Measurements from ENCODE around the gene OSTF1. TPM values are rescaled to one million over a fixed set of nuclear protein-coding genes. Genes with fewer than 3 reads are reported as not detected.
A peak's percentile ranks its signal among the peaks of the same experiment; 100 is the strongest.

Gene OSTF1
- total and polyA plus RNA-seq, 3 experiments from 2014 or later: 71.9 to 170 (median 76.0) TPM

GRCh38 chr9:75139201-75139600 is 50.9 kb downstream of the OSTF1 start:
- H3K27ac Mint-ChIP-seq: peak overlapping the region; percentile 66 to 99 (median 89)

GRCh38 chr9:75140261-75140660 is 51.9 kb downstream of the OSTF1 start:
- peaks cover 66 to 85% (median 84%) of the 10 kb centered on the region in 3 donors for H3K4me1 Mint-ChIP-seq
- peaks cover 5 to 9% (median 7%) of the 10 kb centered on the region in 5 donors for H3K9me3 Mint-ChIP-seq
- H3K27me3 Mint-ChIP-seq: no peaks in the 10 kb centered on the region
- H3K27ac Mint-ChIP-seq: peak overlapping the region; percentile 58 to 99 (median 89)
- H3K4me3 Mint-ChIP-seq: peak overlapping the region in 1 of 7 donors; percentile 74
- Histone ChIP-seq H3K36me3 (ENCODE audit: insufficient read depth, low read length) (peaks cover 6% of the 10 kb centered on the region), H3K9me3 (ENCODE audit: low read length) (no peaks in the 10 kb centered on the region), H3K4me1 (ENCODE audit: insufficient read depth, low read length) (peaks cover 51% of the 10 kb centered on the region), H3K27me3 (ENCODE audit: insufficient read depth, low read length, poor library complexity, severe bottlenecking) (no peaks in the 10 kb centered on the region), H3K4me3 (ENCODE audit: low read length) (no peak overlapping the region), H3K27ac (ENCODE audit: low read depth, low read length) (no peak overlapping the region)
- POLR2A ChIA-PET: interaction anchor here (0.6 to 1.7 kb wide), 2 partner anchors 11 to 52 kb away, joined by 5 to 6 read pairs; partner anchors contain the start of gene OSTF1
- peaks cover 29 to 85% (median 47%) of the 10 kb centered on the region in 3 donors for H3K36me3 Mint-ChIP-seq
- CTCF ChIA-PET: interaction anchor here (1.4 to 1.5 kb wide), 2 partner anchors 8 to 188 kb away, joined by 5 to 6 read pairs; partner anchors contain the start of gene C9orf40
- DNase-seq: no peak

More at GRCh38 chr9:75139201-75139600, 50.9 kb downstream of the OSTF1 start:
- Mint-ChIP-seq H3K36me3 (peaks cover 18 to 84% (median 42%) of the 10 kb centered on the region in 3 donors), H3K4me3 (peak overlapping the region; percentile 13 to 74 (median 68)), H3K27me3 (no peaks in the 10 kb centered on the region), H3K4me1 (peaks cover 57 to 83% (median 80%) of the 10 kb centered on the region in 3 donors), H3K9me3 (no peaks in the 10 kb centered on the region)
- Histone ChIP-seq H3K27ac (ENCODE audit: low read depth, low read length) (no peak overlapping the region), H3K36me3 (ENCODE audit: insufficient read depth, low read length) (peaks cover 6% of the 10 kb centered on the region), H3K9me3 (ENCODE audit: low read length) (no peaks in the 10 kb centered on the region), H3K4me1 (ENCODE audit: insufficient read depth, low read length) (peaks cover 51% of the 10 kb centered on the region), H3K27me3 (ENCODE audit: insufficient read depth, low read length, poor library complexity, severe bottlenecking) (no peaks in the 10 kb centered on the region), H3K4me3 (ENCODE audit: low read length) (no peak overlapping the region)
- CTCF ChIA-PET: interaction anchor here (0.7 to 1.4 kb wide), 2 partner anchors 9 to 52 kb away, joined by 3 to 5 read pairs; no protein-coding TSS in a partner anchor
- POLR2A ChIA-PET: no interaction called here
- peak in 1 of 5 donors; percentile 12 for DNase-seq

GRCh38 chr9:75142202-75142601 is 53.9 kb downstream of the OSTF1 start:
- H3K27ac Mint-ChIP-seq: peak overlapping the region; percentile 86 to 95 (median 90)
- H3K4me1 Mint-ChIP-seq: peaks cover 78 to 93% (median 93%) of the 10 kb centered on the region in 3 donors
- no peak for DNase-seq

GRCh38 chr9:75146229-75146628 is 57.9 kb downstream of the OSTF1 start:
- peaks cover 79 to 95% (median 90%) of the 10 kb centered on the region in 3 donors for H3K4me1 Mint-ChIP-seq
- POLR2A ChIA-PET: no interaction called here

More at GRCh38 chr9:75142202-75142601, 53.9 kb downstream of the OSTF1 start:
- Histone ChIP-seq H3K36me3 (ENCODE audit: insufficient read depth, low read length) (no peaks in the 10 kb centered on the region), H3K9me3 (ENCODE audit: low read length) (no peaks in the 10 kb centered on the region), H3K4me1 (ENCODE audit: insufficient read depth, low read length) (peaks cover 67% of the 10 kb centered on the region), H3K4me3 (ENCODE audit: low read length) (no peak overlapping the region), H3K27me3 (ENCODE audit: insufficient read depth, low read length, poor library complexity, severe bottlenecking) (no peaks in the 10 kb centered on the region), H3K27ac (ENCODE audit: low read depth, low read length) (no peak overlapping the region)
- ChIA-PET CTCF (interaction anchor here (0.8 to 1.9 kb wide), 5 partner anchors 9 to 54 kb away, joined by 3 to 4 read pairs (median 4); partner anchors contain the start of genes NMRK1 and OSTF1), POLR2A (no interaction called here)
- Mint-ChIP-seq H3K9me3 (peaks cover 6 to 10% (median 7%) of the 10 kb centered on the region in 5 donors), H3K27me3 (no peaks in the 10 kb centered on the region), H3K36me3 (peaks cover 37 to 79% (median 42%) of the 10 kb centered on the region in 3 donors), H3K4me3 (peak overlapping the region; percentile 44 to 86 (median 70))

GRCh38 chr9:75147638-75148037 is 59.3 kb downstream of the OSTF1 start:
- no peaks in the 10 kb centered on the region for H3K36me3 ChIP-seq (ENCODE audit: insufficient read depth, low read length)
- peak overlapping the region; percentile 19 to 80 (median 73) for H3K4me3 Mint-ChIP-seq
- CTCF ChIA-PET: interaction anchor here (0.9 to 1.4 kb wide), 4 partner anchors 8 to 119 kb away, joined by 3 to 5 read pairs (median 4); partner anchors contain the start of gene NMRK1
- H3K27ac Mint-ChIP-seq: peak overlapping the region; percentile 72 to 97 (median 85)
- peaks cover 84 to 98% (median 93%) of the 10 kb centered on the region in 3 donors for H3K4me1 Mint-ChIP-seq
- POLR2A ChIA-PET: interaction anchor here (0.6 to 2.3 kb wide), 5 partner anchors 38 to 195 kb away, joined by 3 to 9 read pairs (median 7); partner anchors contain the start of genes NMRK1 and OSTF1
- H3K27me3 ChIP-seq (ENCODE audit: insufficient read depth, low read length, poor library complexity, severe bottlenecking): no peaks in the 10 kb centered on the region
- H3K9me3 Mint-ChIP-seq: peaks cover 6 to 10% (median 7%) of the 10 kb centered on the region in 5 donors
- H3K36me3 Mint-ChIP-seq: peaks cover 25 to 46% (median 31%) of the 10 kb centered on the region in 3 donors
- H3K4me3 ChIP-seq (ENCODE audit: low read length): peak overlapping the region; percentile 10
- peaks cover 80% of the 10 kb centered on the region for H3K4me1 ChIP-seq (ENCODE audit: insufficient read depth, low read length)
- H3K27ac ChIP-seq (ENCODE audit: low read depth, low read length): no peak overlapping the region
- DNase-seq: peak in 1 of 5 donors; percentile 40
- H3K9me3 ChIP-seq (ENCODE audit: low read length): no peaks in the 10 kb centered on the region
- no peaks in the 10 kb centered on the region for H3K27me3 Mint-ChIP-seq

More at GRCh38 chr9:75146229-75146628, 57.9 kb downstream of the OSTF1 start:
- H3K4me3 ChIP-seq (ENCODE audit: low read length): no peak overlapping the region
- H3K36me3 ChIP-seq (ENCODE audit: insufficient read depth, low read length): no peaks in the 10 kb centered on the region
- no peak overlapping the region for H3K27ac ChIP-seq (ENCODE audit: low read depth, low read length)
- peak overlapping the region in 4 of 7 donors; percentile 3 to 46 (median 26) for H3K4me3 Mint-ChIP-seq
- DNase-seq: no peak
- H3K27me3 Mint-ChIP-seq: no peaks in the 10 kb centered on the region
- no peaks in the 10 kb centered on the region for H3K27me3 ChIP-seq (ENCODE audit: insufficient read depth, low read length, poor library complexity, severe bottlenecking)
- no peaks in the 10 kb centered on the region for H3K9me3 ChIP-seq (ENCODE audit: low read length)
- CTCF ChIA-PET: interaction anchor here (0.8 to 1.7 kb wide), 3 partner anchors 11 to 373 kb away, joined by 3 to 4 read pairs (median 3); no protein-coding TSS in a partner anchor
- peaks cover 78% of the 10 kb centered on the region for H3K4me1 ChIP-seq (ENCODE audit: insufficient read depth, low read length)
- H3K9me3 Mint-ChIP-seq: peaks cover 6 to 10% (median 7%) of the 10 kb centered on the region in 5 donors
- H3K27ac Mint-ChIP-seq: peak overlapping the region in 5 of 8 donors; percentile 38 to 95 (median 74)
- H3K36me3 Mint-ChIP-seq: peaks cover 31 to 55% (median 35%) of the 10 kb centered on the region in 3 donors

- H3K36me3 Mint-ChIP-seq: peaks cover 22 to 39% (median 27%) of the 10 kb centered on the region in 3 donors
- H3K4me3 Mint-ChIP-seq: peak overlapping the region; percentile 4 to 80 (median 63)
- CTCF ChIA-PET: interaction anchor here (0.9 to 2.8 kb wide), 6 partner anchors 9 to 349 kb away, joined by 3 to 6 read pairs (median 4); partner anchors contain the start of gene NMRK1
- H3K27ac Mint-ChIP-seq: peak overlapping the region; percentile 72 to 97 (median 85)
- H3K9me3 Mint-ChIP-seq: peaks cover 6 to 10% (median 7%) of the 10 kb centered on the region in 5 donors
- no peak for DNase-seq
- Histone ChIP-seq H3K4me3 (ENCODE audit: low read length) (peak overlapping the region; percentile 17), H3K27me3 (ENCODE audit: insufficient read depth, low read length, poor library complexity, severe bottlenecking) (no peaks in the 10 kb centered on the region), H3K4me1 (ENCODE audit: insufficient read depth, low read length) (peaks cover 82% of the 10 kb centered on the region), H3K36me3 (ENCODE audit: insufficient read depth, low read length) (no peaks in the 10 kb centered on the region), H3K27ac (ENCODE audit: low read depth, low read length) (no peak overlapping the region), H3K9me3 (ENCODE audit: low read length) (no peaks in the 10 kb centered on the region)
- H3K4me1 Mint-ChIP-seq: peaks cover 81 to 97% (median 92%) of the 10 kb centered on the region in 3 donors
- H3K27me3 Mint-ChIP-seq: no peaks in the 10 kb centered on the region
- POLR2A ChIA-PET: interaction anchor here (0.7 to 2.3 kb wide), 4 partner anchors 13 to 196 kb away, joined by 3 to 9 read pairs (median 6); partner anchors contain the start of genes NMRK1 and OSTF1
Observed at GRCh38 chr9:75148561-75148960, 60.2 kb downstream of the OSTF1 start.

GRCh38 chr9:75149841-75150241 is 61.5 kb downstream of the OSTF1 start:
- peaks cover 77 to 94% (median 89%) of the 10 kb centered on the region in 3 donors for H3K4me1 Mint-ChIP-seq
- CTCF ChIA-PET: interaction anchor here (0.7 to 2.8 kb wide), 3 partner anchors 36 to 62 kb away, joined by 3 to 6 read pairs (median 4); partner anchors contain the start of genes NMRK1 and OSTF1

More at GRCh38 chr9:75149841-75150241, 61.5 kb downstream of the OSTF1 start:
- POLR2A ChIA-PET: interaction anchor here (0.5 to 0.9 kb wide), 4 partner anchors 12 to 63 kb away, joined by 3 to 4 read pairs (median 3); no protein-coding TSS in a partner anchor
- Histone ChIP-seq H3K27me3 (ENCODE audit: insufficient read depth, low read length, poor library complexity, severe bottlenecking) (no peaks in the 10 kb centered on the region), H3K4me1 (ENCODE audit: insufficient read depth, low read length) (peaks cover 86% of the 10 kb centered on the region), H3K9me3 (ENCODE audit: low read length) (no peaks in the 10 kb centered on the region), H3K27ac (ENCODE audit: low read depth, low read length) (no peak overlapping the region), H3K36me3 (ENCODE audit: insufficient read depth, low read length) (no peaks in the 10 kb centered on the region), H3K4me3 (ENCODE audit: low read length) (peak overlapping the region; percentile 2)
- DNase-seq: no peak
- H3K36me3 Mint-ChIP-seq: peaks cover 9 to 26% (median 14%) of the 10 kb centered on the region in 3 donors
- peaks cover 4 to 6% (median 4%) of the 10 kb centered on the region in 5 donors for H3K9me3 Mint-ChIP-seq
- H3K27me3 Mint-ChIP-seq: no peaks in the 10 kb centered on the region
- H3K27ac Mint-ChIP-seq: peak overlapping the region; percentile 85 to 98 (median 92)
- H3K4me3 Mint-ChIP-seq: peak overlapping the region in 6 of 7 donors; percentile 65 to 78 (median 73)

Measured in CD8-positive, alpha-beta memory T cell (primary cell).